ENCODE results near the gene RBM5. TPM values are rescaled to one million over a fixed set of nuclear protein-coding genes. Genes with fewer than 3 reads are reported as not detected.

The RBM5 gene
- total and polyA plus RNA-seq, 8 donors: 117 to 525 (median 415) TPM

- Histone ChIP-seq H3K4me3 (peak overlapping the region in 1 of 2 donors; percentile 99), H3K27me3 (no peaks in the 10 kb centered on the region), H3K4me1 (peaks cover 10 to 36% of the 10 kb centered on the region in 2 donors), H3K36me3 (peaks cover 5 to 55% of the 10 kb centered on the region in 2 donors), H3K9me3 (no peaks in the 10 kb centered on the region), H3K27ac (no peak overlapping the region)
- no peak for TF ChIP-seq CTCF (IDR thresholded peaks at IDR 0.05)
- DNase-seq (no peak), ATAC-seq (no peak)
- intact Hi-C loops (cut with DNase I): no loop called here
Observed at GRCh38 chr3:50090984-50091383, 2.3 kb downstream of the RBM5 start.

GRCh38 chr3:50095352-50095998 lies 6.8 kb downstream of the RBM5 start:
- no peaks in the 10 kb centered on the region for H3K27me3 ChIP-seq
- intact Hi-C loops (cut with DNase I): no loop called here
- ATAC-seq (no peak), DNase-seq (no peak)
- H3K27ac ChIP-seq: no peak overlapping the region
- no peak for TF ChIP-seq CTCF (IDR thresholded peaks at IDR 0.05)
- peaks cover 9 to 100% of the 10 kb centered on the region in 2 donors for H3K36me3 ChIP-seq
- peaks cover 10 to 31% of the 10 kb centered on the region in 2 donors for H3K4me1 ChIP-seq
- H3K9me3 ChIP-seq: no peaks in the 10 kb centered on the region
- H3K4me3 ChIP-seq: no peak overlapping the region

- H3K27ac ChIP-seq: no peak overlapping the region
- peaks cover 0 to 12% of the 10 kb centered on the region in 2 donors for H3K4me1 ChIP-seq
- no peaks in the 10 kb centered on the region for H3K9me3 ChIP-seq
- no peak overlapping the region for H3K4me3 ChIP-seq
- no peak for DNase-seq
- peaks cover 7 to 100% of the 10 kb centered on the region in 2 donors for H3K36me3 ChIP-seq
- no peak for ATAC-seq
- no peak for TF ChIP-seq CTCF (IDR thresholded peaks at IDR 0.05)
- intact Hi-C loops (cut with DNase I): no loop called here
- no peaks in the 10 kb centered on the region for H3K27me3 ChIP-seq
Observed at GRCh38 chr3:50100386-50100785, 11.7 kb downstream of the RBM5 start.

GRCh38 chr3:50100956-50101845 lies 12.5 kb downstream of the RBM5 start:
- intact Hi-C loops (cut with DNase I): no loop called here
- Histone ChIP-seq H3K36me3 (peaks cover 6 to 100% of the 10 kb centered on the region in 2 donors), H3K27ac (no peak overlapping the region), H3K9me3 (no peaks in the 10 kb centered on the region), H3K27me3 (no peaks in the 10 kb centered on the region), H3K4me3 (no peak overlapping the region), H3K4me1 (peaks cover 0 to 8% of the 10 kb centered on the region in 2 donors)
- ATAC-seq (peak; percentile 84), DNase-seq (no peak)
- TF ChIP-seq CTCF (IDR thresholded peaks at IDR 0.05): no peak

GRCh38 chr3:50102558-50102957 lies 13.8 kb downstream of the RBM5 start:
- no peak for TF ChIP-seq CTCF (IDR thresholded peaks at IDR 0.05)
- intact Hi-C loops (cut with DNase I): no loop called here
- no peak for DNase-seq
- Histone ChIP-seq H3K27me3 (no peaks in the 10 kb centered on the region), H3K27ac (no peak overlapping the region), H3K4me1 (peaks cover 0 to 8% of the 10 kb centered on the region in 2 donors), H3K9me3 (no peaks in the 10 kb centered on the region), H3K36me3 (peaks cover 6 to 100% of the 10 kb centered on the region in 2 donors), H3K4me3 (no peak overlapping the region)
- no peak for ATAC-seq

Measured in left lung (tissue), 10 donors.